Stimulated activated CD4-positive, alpha-beta T cell treated with anti-CD3 and anti-CD28 coated beads, Interleukin-12 subunit alpha, Interleukin-12 subunit beta, amount 100 ng/mL, for 24 hours (primary cell): Measurements from ENCODE around the gene BPI.
"Not testable (repeated sequence)": the region's sequence is repeated elsewhere in the genome, so short reads cannot be mapped to it uniquely, and the experiment has no call there.

Source experiments
- DNase-seq, 2 experiments: peaks; one replicate each; pipeline ENCODE4 v3.0.0-alpha.2; 2020; ENCODE audit warnings: low read depth in 2 of 2

Gene BPI

DNA sequence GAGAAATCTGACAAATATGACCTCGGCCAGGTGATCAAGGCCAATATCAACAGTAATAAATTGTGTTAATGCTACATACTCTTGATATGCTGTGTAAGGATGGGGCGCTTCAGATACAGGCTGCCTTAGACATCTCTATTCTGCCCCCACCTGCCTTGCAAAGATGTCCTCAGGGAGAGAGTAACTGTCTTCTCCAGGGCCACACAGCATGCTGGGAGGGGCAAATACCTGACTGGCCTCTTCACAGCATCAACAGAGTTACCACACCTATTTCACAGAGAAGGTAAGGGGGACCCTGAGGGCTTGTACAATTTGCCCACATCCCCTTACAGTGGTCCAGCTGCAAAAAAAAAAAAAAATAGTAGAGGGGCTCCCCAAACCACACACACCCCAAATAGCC lies 26.3 kb upstream of the BPI start:
- DNase-seq: no peak

DNA sequence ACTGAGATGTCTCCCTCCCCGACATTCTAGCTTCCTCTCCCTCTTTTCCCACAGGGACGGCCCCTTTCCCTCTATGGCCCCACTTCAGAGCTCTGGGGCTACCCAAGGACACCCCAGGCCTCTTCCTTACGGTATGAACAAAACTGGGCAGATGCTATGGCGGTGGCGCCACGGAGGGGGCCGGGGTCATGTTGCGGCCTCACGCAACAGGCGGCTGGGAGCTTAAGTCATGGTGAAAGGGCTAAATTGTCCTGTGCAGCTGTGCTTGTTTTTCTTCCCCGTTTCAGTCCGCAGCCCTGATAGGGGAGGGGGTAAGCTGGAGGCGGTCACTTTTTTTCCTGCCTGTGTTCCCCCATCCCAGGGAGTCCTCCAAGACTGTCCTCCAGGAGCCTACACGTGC lies 25.8 kb upstream of the BPI start:
- no peak for DNase-seq

DNA sequence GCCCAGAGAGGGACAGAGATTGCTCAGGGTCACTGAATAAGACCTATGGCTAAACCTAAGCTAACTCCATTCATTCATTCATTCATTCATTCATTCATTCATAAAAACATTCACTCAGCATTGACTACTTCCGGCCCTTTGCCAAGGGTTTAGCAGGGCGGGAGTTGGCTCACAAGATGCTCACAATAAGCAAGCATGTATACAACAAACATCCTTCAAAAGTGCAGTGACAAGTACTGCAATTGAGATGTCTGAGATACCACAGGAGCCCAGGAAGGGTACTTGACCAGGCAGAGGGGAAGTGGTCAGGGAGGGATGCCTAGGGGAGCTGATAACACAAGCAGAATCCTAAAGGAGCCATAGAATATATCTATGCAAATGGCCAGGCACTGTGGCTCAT lies 25.2 kb upstream of the BPI start:
- DNase-seq: no peak

DNA sequence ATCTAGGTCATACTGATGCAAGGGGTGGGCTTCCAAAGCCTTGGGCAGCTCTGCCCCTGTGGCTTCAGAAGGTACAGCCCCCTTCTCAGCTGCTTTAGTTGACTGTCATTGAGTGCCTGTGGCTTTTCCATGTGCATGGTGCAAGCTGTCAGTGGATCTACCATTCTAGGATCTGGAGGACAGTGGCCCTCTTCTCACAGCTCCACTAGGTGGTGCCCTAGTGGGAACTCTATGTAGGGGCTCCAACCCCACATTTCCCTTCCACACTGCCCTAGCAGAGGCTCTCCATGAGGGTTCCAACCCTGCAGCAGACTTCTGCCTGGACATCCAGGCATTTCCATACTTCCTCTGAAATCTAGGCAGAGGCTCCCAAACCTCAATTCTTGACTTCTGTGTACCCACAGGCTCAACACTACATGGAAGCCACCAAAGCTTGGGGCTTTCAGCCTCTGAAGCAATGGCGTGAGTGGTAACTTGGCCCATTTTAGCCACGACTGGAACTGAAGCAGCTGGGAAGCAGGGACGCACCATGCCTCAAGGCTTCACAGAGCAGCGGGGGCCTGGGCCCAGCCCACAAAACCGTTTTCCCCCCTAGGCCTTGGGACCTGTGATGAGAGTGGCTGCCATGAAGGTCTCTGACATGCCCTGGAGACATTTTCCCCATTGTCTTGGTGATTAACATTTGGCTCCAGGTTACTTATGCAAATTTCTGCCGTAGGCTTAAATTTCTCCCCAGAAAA lies 22.6 kb upstream of the BPI start:
- DNase-seq: not testable (repeated sequence)

DNA sequence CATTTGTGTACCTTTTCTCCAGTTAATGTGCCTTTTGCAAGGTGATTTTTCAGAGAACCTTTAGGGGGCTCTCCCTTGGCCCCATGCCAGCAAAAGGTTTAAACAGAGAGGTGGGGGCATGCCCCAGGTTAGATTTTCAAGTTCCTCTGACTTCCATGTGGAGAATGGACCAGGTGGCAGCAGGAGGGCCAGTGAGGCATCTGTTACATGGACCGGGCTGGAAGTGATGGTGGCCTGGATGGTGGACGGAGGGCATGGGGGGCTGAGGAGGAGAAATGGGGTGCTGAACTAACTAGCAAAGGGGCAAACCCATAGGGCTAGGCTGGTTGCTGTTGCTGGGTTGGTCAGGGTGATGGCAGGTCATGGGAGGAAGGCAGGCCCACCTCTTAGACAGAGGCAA lies 20.7 kb upstream of the BPI start:
- no peak for DNase-seq

DNA sequence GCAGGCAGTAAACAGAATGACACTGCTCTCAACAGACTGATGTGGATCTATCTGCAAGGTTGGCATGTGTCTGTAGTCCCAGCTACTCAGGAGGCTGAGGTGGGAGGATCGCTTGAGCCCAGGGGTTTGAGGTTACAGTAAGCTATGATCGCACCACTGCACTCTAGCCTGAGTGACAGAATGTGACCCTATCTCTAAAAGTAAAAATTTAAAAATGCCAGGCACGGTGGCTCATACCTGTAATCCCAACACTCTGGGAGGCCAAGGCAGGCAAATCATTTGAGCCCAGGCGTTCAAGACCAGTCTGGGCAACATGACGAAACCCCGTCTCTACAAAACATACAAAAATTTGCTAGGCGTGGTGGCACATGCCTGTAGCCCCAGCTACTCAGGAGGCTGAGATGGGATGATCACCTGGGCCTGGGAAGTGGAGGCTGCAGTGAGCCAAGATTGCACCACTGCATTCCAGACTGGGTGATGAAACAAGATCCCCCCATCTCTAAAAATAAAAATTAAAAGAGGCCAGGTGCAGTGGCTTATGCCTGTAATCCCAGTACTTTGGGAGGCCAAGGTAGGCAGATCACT lies 19.8 kb upstream of the BPI start:
- not testable (repeated sequence) for DNase-seq

DNA sequence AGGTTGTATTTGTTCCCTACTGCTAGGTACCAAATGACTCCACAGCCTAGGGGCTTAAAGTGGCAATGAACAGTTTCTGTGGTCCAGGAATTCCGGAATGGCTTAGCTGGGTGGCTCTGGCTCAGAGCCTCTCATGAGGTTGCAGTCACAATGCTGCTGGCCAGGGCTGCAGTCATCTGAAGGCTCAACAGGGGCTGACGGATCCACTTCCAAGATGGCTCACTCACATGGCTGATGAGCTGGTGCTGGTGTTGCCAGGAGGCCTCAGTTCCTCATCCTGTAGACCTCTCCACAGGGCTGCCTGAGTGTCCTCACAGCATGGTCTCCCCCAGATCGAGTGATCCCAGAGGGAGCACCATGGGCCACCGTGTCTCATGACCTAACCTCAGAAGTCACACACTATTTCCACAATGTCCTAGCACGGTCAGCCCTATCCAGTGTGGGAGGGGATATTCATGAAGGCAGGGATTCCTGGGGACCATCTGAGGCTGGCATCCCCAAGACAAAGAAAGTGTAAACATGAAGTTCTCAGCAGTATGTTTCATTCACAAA lies 19.0 kb upstream of the BPI start:
- DNase-seq: no peak

DNA sequence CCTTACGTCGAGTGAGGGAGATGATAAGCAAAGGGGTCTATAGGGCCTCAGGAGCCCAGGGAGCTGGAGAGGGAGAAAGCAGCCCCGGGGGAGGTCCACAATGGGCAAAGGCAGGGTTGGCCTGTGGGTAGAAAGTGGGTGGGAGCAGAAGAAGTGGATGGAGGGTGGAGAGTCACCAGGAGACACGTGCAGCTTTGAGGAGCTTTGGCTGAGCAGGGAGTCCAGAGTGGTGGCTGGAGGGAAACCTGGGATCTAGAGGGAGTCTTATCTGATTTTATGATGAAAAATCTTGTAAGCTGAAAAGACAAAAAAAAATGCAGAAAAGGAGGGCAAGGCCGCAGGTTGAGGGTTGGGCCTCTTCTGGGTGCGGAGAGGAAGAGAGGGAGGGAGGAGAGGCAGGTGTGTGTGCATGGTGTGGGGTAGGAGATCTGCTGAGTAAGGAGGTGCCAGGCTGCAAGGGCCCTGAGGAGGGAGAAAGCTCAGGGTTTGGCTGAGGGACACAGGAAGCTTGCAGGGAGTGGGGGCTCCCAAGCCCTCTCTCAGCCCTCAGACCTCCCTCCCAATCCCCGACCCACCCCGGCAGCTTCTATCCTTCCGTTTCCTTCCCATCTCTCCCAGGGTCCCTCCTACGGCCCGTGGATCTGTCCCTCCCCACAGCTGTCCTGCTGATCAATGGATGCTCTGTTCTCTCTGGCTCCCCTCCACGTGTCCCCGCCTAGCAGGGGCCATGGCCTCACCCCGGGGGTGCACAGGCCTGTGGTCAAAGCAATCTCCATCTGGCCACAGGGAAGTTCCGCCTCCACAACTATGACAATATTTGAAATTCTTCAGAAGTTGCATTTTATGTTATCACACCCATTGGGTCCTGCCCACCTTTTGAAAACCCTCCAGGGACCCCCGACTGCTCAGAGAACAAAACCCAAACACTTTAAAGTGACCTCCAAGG lies 17.1 kb upstream of the BPI start:
- DNase-seq: no peak

DNA sequence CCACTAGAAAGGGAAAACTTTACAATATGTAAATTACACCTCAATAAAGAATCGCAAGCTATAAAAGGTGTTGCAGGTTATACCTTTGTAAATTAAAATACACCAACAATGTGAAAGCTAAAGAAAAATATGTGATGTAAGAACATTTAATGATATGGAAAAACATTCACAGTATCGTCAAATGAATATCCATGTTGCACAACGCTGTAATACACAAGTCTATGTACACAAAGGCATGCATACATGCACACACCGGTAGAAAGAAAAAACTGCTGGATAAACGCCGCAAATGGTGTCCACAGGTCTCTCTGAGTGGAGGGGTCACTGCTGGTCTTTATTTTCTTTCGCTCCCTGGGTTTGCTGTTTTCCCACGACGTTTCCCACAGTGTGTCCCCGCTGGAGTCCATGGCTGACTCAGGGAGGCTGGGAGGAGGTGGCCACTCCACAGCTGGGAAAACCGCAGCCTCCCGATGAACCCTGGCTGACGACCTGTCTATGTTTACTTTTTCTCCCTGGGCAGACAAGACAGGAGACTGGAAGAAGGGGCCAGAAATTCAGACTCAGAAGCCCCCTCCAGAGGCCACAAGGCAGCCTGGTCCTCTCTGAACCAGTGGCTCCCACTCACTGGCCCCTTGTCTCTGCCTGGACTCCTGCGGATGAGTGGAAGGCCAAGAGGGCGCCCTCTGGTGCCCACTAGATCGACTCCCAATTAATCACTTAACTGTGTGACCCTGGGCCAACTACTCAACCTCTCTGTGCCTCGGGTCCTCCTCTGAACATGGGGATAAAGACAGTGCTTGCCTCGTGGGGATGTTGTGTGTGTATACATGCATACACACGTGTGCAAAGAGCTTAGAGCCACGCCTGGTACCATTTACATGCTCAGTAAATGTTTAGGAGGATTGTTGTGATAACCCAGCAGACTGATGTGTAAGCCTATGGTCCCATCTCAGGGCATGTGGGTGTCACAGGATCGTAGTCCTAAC lies 12.8 kb upstream of the BPI start:
- DNase-seq: no peak

DNA sequence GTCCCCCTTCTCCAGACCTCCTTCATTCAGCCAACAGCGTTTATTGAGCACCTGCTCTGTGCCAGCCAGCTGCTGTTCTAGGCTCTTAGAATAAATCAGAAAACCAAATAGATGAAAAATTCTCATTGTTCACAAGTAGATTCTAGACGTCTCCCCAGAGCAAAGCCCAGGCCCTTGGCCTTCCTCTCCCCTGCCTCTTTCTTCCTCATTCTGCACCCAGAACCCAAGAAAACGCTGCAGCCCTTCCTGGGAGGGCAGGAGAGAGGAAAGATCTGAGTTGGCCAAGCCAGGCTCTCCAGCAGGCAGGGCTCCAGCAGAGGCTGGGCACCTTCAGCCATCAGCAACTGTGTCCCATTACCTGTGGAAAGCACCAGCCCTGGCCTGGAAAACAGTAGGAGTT lies 12.0 kb upstream of the BPI start:
- no peak for DNase-seq

DNA sequence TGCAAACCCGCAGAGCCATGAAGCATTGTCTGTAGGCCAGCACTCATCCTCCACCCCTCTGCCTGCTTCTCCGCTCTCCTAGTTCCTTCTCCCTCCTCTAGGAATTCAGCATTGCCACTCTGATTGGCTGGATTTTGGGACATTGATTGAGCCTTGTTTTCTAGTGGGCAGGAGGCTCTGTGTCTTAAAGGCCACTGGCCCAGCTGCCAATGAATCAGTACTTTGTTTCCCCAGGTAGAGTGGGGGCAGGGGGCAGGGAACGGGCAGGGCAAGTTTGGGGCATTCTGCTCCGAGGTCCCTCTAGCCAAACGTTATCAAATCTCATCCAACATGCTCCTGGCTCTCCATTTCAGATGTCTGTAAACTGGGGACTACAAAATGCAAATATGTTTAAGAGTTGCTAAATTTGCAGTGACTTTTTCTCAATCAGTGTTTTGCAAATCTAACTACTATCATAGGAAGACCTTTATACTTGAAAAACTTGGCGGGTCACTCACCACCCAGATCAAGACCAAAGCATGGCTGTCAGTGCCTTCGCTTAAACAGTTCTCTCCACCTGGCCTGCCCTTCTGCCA lies 10.4 kb upstream of the BPI start:
- DNase-seq: no peak

DNA sequence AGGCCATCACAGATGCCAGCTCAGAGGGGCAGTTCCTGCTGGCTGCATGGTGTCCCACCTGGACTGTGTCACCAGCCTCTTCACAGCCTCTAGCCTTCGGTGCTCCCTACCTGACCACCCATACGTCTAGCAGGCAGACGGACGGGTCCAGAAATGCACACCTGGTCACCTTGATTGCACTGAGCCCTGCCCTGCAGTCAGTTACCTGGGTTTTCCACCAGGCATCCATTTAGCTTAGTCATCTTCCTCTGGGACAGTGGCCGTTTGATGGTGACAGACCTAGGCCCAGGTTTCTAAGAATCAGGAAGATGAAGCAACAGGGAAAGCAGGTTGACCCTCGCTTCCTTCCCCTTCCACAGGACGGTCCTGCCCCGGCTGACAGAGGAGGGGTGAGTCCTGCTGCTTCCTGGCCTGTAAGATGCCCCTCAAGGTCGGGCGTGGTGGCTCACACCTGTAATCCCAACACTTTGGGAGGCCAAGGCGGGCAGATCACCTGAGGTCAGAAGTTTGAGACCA lies 9.8 kb upstream of the BPI start:
- no peak for DNase-seq

DNA sequence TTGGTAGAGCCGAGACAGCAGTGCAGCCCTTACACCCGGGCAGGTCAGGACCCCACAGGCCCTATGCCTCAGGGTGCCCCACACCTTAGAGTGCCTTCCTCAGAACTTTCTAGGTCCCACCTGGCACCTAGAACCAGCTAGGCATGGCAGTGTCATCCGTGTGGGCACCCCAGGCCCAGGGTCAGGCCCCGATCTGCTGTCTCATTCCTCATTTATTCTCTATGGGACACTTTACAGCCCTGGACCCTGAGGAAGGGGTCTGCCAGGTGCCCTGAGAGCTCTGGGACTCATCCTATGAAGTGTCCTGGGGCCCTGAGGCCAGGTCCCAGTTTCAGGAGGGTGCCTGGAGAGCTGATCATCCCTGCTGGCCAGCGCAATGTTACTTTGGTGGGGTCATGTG lies 8.1 kb upstream of the BPI start:
- no peak for DNase-seq

DNA sequence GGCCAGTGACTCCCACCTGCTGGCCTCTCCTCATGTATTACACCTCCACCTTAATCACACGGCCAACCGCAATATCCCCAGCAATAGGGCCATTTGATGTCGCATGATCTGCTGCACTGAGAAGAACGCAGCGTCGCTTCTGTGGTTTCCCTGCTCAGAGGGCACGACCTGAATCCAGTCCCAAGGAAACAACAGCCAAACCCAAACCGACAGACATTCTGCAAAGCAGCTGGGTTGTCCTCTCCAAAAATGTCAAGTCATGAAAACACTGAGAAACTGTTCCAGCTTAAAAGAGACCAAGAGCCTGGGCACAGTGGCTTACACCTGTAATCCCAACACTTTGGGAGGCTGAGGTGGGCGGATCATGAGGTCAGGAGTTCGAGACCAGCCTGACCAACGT lies 7.5 kb upstream of the BPI start:
- no peak for DNase-seq

DNA sequence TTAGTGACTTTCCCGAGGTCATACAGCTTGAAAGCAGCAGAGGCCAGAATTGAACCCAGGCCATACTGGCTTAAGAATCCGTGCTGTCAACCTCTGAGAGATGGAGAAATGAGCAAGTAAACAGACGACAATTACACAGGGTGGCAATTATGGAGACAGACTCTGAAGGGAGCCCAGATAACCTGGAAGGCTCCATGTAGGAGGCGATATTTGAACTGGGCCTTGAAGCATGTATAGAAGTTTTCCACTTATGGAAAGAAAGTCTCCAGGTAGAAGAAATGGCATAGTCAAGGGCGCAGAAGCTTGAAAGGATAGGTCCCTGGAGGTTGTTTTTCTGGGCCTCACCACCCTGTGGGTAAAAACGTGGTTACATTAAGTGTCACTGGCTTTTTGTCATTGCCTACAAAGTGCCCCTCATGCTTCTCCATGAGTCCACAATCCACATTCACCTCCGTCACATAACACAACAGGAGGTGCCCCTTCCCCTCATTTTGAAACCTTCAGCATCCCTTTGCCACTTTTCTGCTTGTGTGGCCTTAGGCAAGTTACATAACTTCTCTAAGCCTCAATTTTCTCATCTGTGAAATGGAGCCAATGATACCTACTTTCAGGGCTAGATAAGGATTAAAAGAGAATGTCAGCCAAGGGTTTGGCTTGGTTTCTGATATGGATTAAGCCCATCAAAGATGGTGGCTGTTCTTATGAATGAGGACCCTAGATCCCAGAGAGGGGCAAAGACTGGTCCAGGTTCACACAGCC lies 5.9 kb upstream of the BPI start:
- DNase-seq: no peak

DNA sequence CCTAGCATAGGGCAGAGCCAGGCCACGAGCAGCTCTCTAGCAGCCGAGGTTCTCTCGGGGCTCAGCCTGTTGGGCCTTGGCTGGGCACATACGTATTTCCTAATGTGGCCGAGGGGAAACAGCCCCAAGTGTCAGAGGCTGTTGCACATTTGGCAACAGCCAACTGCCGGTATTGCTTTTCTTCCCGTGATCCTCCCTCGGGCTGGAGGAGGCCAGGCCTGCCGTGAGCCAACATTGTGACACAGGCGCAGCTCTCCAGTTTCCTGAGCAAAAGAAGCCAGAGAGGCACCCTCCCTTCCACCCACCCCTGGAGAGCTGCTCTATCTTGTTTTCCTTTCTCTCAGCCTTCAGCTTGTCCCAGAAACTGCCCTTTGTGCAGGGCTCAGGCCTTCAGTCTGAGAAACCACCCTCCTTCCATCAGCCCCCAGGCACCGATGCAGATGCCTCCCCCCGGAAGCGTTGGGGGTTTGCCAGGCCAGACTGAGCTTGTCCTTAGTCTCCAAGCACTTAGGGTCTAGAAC lies 5.1 kb upstream of the BPI start:
- no peak for DNase-seq

DNA sequence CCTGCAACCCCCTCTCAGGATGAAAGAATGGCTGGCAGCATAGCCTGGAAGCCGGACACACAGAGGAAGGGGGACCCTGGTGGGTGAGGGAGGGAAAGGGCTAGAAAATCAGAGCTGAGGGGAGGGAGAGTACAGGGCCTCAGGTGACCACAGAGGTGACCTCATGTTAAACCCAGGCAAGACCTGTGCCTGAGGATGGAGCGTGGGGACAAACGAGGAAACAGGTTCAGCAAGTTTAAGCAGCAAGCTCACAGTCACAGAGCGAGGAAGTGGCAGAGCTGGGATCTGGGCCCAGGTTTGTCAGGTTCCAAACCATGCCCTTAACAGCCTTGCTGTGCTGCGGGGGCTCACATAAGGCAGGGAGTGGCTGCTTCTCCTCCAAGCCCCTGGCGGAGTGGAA lies 4.0 kb upstream of the BPI start:
- no peak for DNase-seq

DNA sequence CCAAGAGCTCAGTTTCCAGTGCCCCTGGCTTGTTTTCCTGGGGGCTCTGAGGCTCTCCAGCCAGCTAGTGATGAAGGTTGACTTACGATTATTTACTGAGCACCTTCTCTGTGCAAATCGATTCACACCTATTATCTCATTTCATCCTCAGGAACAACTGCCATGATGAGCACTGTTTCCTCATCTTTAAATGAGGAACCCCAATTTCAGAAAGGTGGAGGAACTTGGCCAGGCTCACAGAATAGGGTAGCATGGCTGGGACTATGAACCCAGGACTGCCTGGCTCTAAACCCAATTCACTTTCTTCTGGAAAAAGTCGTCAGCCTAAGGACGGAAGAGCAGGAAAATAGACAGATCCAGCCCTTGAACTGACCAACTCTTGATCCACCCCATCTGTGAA lies 3.5 kb upstream of the BPI start:
- DNase-seq: no peak

DNA sequence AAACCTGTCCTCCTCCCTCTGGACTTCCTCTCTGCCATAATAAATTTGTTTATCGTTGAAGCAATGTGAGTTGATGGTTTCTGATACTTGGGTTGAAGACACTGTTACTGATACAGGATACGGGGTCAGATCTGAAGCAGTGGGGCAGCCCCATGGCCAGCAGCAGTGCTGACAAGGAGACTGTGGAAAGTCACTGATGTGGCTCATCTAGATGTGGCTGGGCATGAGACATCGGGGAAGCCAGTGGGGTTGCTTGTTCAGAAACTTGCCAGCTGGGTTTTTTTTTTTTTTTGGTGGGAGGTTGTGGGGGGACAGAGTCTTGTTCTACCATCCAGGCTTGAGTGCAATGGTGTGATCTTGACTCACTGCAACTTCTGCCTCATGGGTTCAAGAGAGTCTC lies 2.6 kb upstream of the BPI start:
- no peak for DNase-seq

DNA sequence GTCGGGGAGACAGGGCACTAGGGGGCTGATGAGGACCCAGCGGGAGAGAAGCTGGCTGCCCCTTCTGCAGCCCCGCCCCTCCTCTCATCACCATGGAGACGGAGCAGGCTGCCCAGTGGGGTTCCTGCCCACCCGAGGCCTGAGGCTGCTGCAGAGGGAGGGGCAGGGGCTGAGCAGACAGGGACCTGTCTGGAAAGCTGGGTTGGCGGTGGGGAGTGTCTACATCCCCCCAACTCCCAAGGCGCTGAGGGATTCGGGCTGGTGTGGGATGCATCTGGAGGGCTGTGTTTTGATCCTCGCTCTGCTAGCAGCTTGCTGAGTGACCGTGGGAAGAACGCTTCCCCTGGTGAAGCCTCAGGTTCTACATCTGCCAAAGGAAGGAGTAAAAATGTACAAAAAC lies 1.2 kb upstream of the BPI start:
- DNase-seq: no peak
